GM19240 (cell line): ENCODE results near the gene DCAF17.
"Not testable (repeated sequence)": the region's sequence is repeated elsewhere in the genome, so short reads cannot be mapped to it uniquely, and the experiment has no call there.

Experiments used
- DNase-seq: peaks from one replicate; pipeline ENCODE4 v3.0.0; 2011; ENCODE audit warnings: low spot score; ENCODE audit not compliant: insufficient read length

The DCAF17 gene

GRCh38 chr2:171512683-171513195 is 78.7 kb downstream of the DCAF17 start:
- no peak for DNase-seq

DNA sequence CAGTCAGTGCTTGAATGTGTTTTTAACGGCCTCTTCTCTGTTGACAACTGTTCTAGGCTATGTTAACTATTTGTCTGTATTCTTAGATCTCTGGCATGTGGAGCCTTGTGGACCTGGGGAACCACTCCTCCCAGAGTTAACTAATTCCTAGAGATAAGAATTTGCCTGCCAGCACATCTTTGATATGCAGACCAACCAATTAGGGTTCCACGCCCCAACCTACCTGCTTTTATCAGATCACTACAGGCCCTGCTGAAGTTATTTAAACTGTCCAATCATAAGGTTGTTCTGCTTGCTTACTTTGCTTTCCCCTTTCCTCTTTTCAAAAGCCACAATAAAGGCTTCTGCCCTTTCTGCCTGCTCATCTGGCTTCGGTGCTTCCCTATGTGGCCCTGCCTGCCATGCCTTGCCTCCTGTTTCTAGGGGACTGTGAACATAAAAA is 79.7 kb downstream of the DCAF17 start:
- DNase-seq = no peak

- no peak for DNase-seq
Observed at GRCh38 chr2:171514908-171515582, 81.0 kb downstream of the DCAF17 start.

- no peak for DNase-seq
Observed at GRCh38 chr2:171515672-171516298, 81.8 kb downstream of the DCAF17 start.

GRCh38 chr2:171516793-171517192 is 82.8 kb downstream of the DCAF17 start:
- DNase-seq = no peak

DNA sequence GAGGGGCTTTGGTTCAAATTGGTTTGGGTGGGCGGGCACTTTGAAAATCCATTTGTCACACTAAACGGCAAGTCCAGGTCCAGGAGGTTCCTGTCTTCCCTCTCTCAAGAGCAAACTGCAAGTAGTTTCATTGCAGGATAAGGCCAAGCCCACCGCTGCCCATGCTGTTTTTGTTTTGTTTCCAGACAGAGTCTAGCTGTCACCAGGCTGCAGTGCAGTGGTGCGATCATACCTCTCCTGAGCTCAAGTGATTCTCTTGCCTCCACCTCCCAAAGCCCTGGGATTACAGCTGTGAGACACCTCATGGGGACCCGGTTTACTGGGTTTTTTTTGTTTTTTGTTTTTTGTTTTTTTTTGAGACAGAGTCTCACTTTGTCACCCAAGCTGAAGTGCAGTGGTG is 86.4 kb downstream of the DCAF17 start:
- DNase-seq = no peak

GRCh38 chr2:171521361-171522051 is 87.5 kb downstream of the DCAF17 start:
- no peak for DNase-seq

DNA sequence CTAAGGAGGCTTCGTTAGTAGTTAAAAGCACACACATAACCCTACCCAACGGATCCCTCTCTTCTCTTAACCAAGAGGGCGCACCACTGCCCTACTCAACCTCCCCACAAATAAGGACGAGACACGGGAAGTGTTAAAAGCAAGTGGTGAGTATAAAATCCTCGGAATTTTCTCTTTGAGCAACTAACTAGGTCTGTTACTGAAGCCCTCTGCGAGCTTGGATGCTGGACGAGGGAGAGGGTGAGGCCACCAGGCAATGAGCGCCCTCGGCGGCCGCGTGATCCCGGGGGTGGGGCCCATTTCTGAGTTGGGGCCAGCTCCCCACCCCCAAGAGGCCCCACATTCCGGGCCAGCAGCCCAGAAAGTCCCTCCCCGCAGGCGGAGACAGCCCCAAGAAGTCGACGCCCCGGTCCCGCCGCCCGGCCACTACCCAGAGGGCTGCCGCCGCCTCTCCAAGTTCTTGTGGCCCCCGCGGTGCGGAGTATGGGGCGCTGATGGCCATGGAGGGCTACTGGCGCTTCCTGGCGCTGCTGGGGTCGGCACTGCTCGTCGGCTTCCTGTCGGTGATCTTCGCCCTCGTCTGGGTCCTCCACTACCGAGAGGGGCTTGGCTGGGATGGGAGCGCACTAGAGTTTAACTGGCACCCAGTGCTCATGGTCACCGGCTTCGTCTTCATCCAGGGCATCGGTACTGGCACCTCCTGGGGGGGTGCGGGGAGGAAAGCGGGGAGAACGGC is 88.2 kb downstream of the DCAF17 start, which contains the start of gene CYBRD1:
Gene CYBRD1 (plus strand): TSS at position 423 of the 736 bp plus-strand sequence. CDS start 72 bp downstream, at position 495.
- DNase-seq = peak; percentile 23

DNA sequence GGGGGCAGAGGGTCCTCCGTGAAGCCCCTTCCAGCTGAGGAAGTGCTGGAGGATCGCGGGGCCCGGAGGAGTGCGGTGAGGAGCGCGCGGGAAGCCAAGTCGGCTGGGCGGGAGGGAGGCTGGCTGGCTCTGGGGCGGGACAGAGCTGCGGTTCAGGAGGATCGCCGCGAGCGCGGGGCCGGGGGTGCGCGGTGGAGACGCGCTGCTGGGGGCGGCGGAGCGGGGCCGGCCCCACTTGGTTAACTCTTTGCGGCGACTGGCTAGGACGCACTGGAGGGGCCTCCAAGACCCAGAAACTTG is 88.7 kb downstream of the DCAF17 start:
- DNase-seq = peak; percentile 9

DNA sequence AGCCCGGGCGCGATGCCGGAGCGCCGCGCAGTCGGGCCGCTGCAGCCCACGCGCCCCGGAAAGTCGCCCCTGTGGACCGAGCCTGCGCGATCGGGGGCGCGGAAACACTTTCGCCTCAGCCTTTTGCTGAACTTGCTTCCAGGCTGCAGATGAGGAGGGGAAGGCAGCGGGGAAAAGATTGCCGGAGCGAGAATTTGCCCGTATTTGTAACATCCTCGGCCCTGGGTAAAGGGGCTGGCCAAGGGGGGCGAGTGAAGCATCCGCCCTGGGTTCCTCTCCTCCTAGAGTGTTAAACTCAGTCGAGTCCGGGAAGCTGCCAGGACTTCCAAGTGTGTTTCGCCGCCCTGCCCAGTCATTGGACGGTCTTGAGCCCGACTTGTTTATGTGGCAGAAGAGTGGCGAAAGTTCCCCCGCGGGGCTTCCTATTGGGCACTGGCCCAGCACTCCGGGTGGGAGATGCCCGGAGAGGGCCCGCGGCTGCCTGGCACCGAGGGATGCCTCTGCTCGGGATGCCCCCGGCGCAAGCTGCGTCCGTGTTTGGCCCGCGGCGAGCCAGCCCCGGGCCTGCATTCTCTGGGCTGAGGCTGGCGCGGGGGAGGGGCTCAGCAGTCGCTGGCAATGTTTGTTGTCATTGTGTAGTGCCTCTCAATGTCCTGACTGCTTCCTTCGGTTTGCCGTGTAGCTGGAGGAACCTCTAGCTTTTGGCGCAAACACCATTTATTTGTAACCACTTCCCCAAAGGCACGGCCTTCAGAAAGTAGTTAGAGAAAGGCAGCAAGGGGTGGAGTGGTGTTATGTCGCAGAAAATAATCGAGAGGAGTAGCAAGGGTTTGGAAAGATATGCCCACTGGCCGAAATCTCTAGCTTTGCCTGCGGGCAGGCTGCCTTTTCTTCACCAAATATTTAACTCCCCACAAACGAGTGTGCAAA is 89.3 kb downstream of the DCAF17 start:
- no peak for DNase-seq

DNA sequence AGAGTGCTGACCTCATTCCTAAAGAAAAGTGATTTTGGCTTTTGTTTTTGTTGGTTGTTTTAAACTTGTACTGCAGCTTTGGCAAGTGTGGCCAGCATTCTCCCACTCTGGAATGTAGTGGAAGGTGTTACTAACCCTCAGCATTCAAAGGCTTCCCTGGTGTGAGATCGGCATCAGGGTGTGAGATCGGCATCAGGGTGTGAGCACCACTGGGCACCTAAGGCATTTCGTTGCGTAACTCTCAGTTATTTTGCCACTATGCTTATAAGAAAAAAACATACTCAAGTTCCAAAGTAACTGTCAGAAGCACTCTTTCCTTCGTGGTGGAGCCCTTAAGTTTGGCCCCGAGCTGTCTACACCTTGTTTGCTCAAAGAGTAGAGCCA is 90.0 kb downstream of the DCAF17 start:
- no peak for DNase-seq

- no peak for DNase-seq
Observed at GRCh38 chr2:171529914-171530313, 95.9 kb downstream of the DCAF17 start.

DNA sequence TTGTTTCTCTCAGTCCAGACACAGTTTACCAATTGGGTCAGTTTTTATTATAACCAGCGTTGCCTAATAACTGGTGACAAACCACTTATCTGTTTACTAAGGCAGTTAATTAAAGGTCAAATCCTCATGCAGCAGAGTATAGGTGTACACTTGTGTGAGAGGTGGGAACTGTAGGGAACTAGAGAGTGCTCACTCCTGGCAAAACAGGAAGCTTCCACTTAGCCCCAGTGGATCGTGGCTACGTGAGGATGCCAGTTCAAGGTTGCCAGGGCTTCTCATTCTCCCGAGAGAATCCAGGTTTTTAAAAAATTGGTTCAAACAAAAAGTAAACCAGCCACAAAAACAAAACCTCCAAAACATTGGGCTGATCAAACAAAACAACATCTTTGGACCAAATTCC is 96.4 kb downstream of the DCAF17 start:
- DNase-seq = no peak

- DNase-seq = not testable (repeated sequence)
Observed at GRCh38 chr2:171530859-171531258, 96.8 kb downstream of the DCAF17 start.

DNA sequence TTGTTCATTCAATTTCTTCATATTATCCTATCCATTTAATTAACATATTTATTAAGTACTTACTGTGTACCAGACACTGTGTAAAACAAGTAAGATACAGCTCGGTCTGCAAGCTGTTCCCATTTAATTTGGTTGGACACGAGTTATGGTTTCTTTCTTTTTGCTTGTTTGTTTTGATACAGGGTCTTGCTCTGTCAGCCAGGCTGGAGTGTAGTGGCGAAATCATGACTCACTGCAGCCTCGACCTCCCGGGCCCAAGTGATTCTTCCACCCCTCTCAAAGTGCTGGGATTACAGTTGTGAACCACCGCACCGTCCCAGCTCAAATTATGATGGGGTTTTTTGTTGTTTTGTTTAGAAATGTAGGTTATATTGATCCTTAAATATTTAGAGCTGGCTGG is 97.3 kb downstream of the DCAF17 start:
- no peak for DNase-seq

GRCh38 chr2:171531836-171532450 is 97.9 kb downstream of the DCAF17 start:
- no peak for DNase-seq

DNA sequence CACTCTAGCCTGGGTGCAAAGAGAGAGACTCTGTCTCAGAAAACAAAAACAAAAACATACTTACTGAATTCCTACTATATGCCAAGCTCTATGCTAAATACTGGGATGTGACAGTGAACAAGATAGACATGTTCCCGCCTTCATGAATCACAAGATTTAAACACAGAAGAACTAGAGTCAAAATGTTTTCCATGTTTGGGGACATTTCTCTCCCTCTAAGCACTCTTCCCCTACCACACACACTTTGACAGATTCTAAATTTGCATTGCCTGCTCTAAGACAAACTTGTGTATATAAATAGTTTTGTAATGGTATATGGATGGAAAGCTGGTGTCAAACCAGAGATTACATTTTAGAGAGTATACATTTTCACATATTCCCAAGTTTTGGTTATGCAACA is 99.3 kb downstream of the DCAF17 start:
- DNase-seq = no peak
